A549 treated with RU486 at 1 μM for 4 hours (cell line): ENCODE data around the gene XCL1. TPM values are rescaled to one million over a fixed set of nuclear protein-coding genes. Genes with fewer than 3 reads are reported as not detected.

ENCODE experiments used
- total RNA-seq: library from RNA; stranded (reverse); fragments of 200-300 nt; extraction: Qiagen RNA extraction; gene quantifications from 5 replicates; pipeline ENCODE4 v1.2.3, GENCODE V29; 2022; ENCODE audit warnings: low read depth

XCL1 gene, protein sequence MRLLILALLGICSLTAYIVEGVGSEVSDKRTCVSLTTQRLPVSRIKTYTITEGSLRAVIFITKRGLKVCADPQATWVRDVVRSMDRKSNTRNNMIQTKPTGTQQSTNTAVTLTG
- not detected in 5 replicates for total RNA-seq

DNA sequence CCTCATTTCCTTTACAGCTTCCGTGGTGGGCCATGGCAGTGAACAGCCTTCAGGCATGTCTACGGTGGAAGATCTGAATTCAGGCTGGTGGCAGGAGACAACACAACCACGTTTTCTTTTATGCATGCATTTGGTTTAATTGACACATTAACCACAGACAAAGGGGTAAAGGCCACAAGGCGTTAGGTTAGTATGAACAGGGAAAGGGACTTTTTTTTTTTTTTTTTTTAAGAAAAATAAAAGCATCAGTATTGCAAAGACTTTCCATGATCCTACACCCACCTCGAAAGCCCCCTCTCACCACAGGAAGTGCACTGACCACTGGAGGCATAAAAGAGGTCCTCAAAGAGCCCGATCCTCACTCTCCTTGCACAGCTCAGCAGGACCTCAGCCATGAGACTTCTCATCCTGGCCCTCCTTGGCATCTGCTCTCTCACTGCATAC is at the start of gene XCL1:
TSS of gene XCL1 (plus strand) at position 361 of the 444 bp plus-strand sequence. CDS start at position 394, 33 bp downstream.

GRCh38 chr1:168543840-168544498 is 32.4 kb upstream of the XCL1 start, which contains the start of gene XCL2:
TSS of gene XCL2 (minus strand) at chr1:168543997. CDS start at chr1:168543964, 33 bp downstream.

Other genes starting within 250 kb of the XCL1 start
- not detected in 5 replicates for gene XCL2, start 32.6 kb upstream of the XCL1 start, total RNA-seq
- not detected in 5 replicates for gene DPT, start 152.6 kb downstream of the XCL1 start, total RNA-seq